HG02973 (cell line): Measurements from ENCODE around the gene ABCC9.

ENCODE experiments used
- ATAC-seq: cut with Tn5 transposase; IDR thresholded peaks from one replicate; pipeline ENCODE4 v1.9.1; 2021; ENCODE audit warnings: moderate library complexity; ENCODE audit not compliant: unreplicated experiment

Gene ABCC9

GRCh38 chr12:21776175-21776574 is 165.1 kb downstream of the ABCC9 start:
- ATAC-seq: no peak

- no peak for ATAC-seq
Measured at GRCh38 chr12:21775133-21775820, 165.9 kb downstream of the ABCC9 start.

- ATAC-seq: no peak
Measured at GRCh38 chr12:21774358-21775132, 166.7 kb downstream of the ABCC9 start, which contains the start of gene KCNJ8. Gene KCNJ8 (minus strand): TSS chr12:21774706. CDS start chr12:21773616, 1,090 bp downstream.

- ATAC-seq: no peak
Measured at GRCh38 chr12:21773806-21774205, 167.4 kb downstream of the ABCC9 start.

GRCh38 chr12:21773263-21773741 is 167.9 kb downstream of the ABCC9 start:
- no peak for ATAC-seq

- ATAC-seq: no peak
Measured at GRCh38 chr12:21771311-21771710, 169.9 kb downstream of the ABCC9 start.

- ATAC-seq: no peak
Measured at GRCh38 chr12:21769307-21769706, 171.9 kb downstream of the ABCC9 start.

- no peak for ATAC-seq
Measured at GRCh38 chr12:21766403-21766802, 174.8 kb downstream of the ABCC9 start.

GRCh38 chr12:21764950-21765349 is 176.3 kb downstream of the ABCC9 start:
- no peak for ATAC-seq

GRCh38 chr12:21764065-21764464 is 177.2 kb downstream of the ABCC9 start:
- no peak for ATAC-seq

GRCh38 chr12:21763531-21763930 is 177.7 kb downstream of the ABCC9 start:
- ATAC-seq: no peak

GRCh38 chr12:21759737-21760136 is 181.5 kb downstream of the ABCC9 start:
- no peak for ATAC-seq

GRCh38 chr12:21757735-21758134 is 183.5 kb downstream of the ABCC9 start:
- ATAC-seq: no peak

GRCh38 chr12:21756699-21757098 is 184.5 kb downstream of the ABCC9 start:
- no peak for ATAC-seq

- ATAC-seq: no peak
Measured at GRCh38 chr12:21751517-21751916, 189.7 kb downstream of the ABCC9 start.
